Hindlimb muscle (tissue), 1 donor: Measurements from ENCODE around the gene VCPKMT. TPM values are rescaled to one million over a fixed set of nuclear protein-coding genes. Genes with fewer than 3 reads are reported as not detected.

ENCODE experiments used
- DNase-seq: peaks from one replicate; pipeline ENCODE4 v3.0.0-alpha.2; 2013
- polyA plus RNA-seq: library from polyadenylated mRNA; unstranded; fragments of 120-200 nt; gene quantifications from one replicate; pipeline ENCODE4 v1.2.1, GENCODE V29; 2013; ENCODE audit not compliant: insufficient read length

Gene VCPKMT
- polyA plus RNA-seq = 9.9 TPM

DNA sequence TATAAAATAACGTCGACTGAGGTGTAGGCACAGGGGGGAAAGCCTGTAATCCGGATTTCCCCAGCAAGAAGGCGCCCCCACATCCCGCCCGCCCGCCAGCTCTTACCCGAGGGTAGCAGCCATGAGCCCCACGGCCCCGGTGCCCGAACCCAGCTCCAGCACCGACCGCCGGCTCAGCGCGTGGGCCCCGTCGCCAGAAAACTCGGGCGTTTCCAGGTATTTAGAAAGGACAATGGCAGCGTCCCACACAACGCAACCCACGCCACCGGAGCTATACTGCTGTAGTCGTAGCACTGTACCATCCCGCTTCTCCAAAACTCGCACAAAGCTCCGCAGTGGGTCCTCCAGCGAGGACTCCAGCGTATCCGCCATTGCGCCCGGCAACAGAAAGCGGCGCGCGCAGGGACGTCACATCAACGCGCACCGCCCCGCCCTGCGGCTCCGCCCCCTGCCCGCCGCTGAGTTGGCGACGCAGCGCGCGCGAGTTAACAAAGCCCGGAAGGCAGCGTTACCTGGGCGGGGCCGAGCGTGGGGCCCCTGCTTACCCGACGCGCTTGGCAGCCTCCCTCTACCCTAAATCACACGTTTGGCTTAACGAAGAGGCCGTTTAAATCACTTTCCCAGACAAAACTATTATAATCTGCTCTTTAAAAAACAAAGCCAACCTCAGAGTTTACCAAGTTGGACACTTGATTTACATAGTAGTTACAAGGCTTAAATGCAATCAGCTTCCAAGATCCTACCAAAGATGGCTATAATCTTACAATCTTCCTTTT is at the start of gene VCPKMT:
Gene VCPKMT (minus strand): TSS at position 392 of the 776 bp plus-strand sequence. CDS start 20 bp downstream, at position 372.
- DNase-seq = peak; percentile 96

GRCh38 chr14:50156111-50156510 is 39.7 kb upstream of the VCPKMT start:
- DNase-seq = no peak

- no peak for DNase-seq
Measured at GRCh38 chr14:50148799-50149198, 32.4 kb upstream of the VCPKMT start.

- DNase-seq = no peak
Measured at GRCh38 chr14:50139192-50139591, 22.8 kb upstream of the VCPKMT start.

DNA sequence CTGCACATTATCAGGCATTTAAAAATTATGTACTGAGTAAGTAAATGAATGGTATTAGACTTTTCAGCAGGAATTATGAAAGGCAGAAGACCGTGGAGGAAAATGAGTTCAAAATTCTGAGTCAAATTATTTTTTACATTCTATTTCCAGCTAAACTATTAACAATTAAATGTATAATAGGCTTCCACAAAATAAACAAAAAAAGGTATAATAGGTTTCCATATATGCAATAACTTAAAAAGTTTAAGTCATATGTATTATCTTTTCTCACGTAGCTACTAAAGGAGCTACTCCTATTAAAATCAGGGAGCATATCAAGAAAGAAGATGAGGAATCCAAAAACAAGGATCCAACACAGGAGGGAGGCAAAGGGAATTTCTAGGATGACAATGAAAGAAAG is 11.4 kb upstream of the VCPKMT start:
- no peak for DNase-seq

GRCh38 chr14:50123062-50123461 is 6.7 kb upstream of the VCPKMT start:
- DNase-seq = no peak

- no peak for DNase-seq
Measured at GRCh38 chr14:50122291-50122690, 5.9 kb upstream of the VCPKMT start.

DNA sequence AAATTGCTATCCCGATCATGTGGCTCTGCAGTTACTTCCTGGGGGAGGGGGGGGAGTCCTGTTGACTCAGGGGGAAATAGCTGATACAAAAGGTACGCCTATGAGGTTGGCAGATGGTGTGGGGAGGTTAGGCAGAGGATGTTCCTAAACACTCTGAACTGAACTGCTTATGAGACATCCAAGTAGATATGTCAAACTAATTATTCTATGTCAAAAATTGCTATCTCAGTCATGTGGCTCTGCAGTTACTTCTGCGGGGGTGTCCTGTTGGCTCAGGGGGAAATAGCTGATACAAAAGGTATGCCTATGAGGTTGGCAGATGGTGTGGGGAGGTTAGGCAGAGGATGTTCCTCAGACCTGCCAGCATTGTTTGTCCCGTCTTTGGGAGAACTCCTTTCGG is 5.1 kb upstream of the VCPKMT start:
- no peak for DNase-seq

DNA sequence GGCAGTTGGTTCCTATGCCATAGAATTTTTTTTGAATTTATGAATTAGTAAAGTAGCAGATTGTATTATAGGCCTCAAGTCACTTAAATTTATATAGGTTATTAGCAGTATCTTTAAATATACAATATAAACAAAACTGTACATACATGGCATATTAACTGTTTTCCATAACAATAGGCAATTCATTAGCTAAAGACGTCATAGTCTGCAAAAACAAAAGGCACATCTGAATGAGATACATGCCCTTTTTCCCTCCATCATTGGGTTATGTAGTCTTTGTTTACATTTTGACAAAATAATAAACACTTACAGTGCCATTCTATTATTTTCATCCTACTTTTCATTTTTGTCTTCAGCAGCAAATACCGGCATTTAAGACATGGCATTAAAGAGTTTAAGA is 1.1 kb upstream of the VCPKMT start:
- DNase-seq = no peak

DNA sequence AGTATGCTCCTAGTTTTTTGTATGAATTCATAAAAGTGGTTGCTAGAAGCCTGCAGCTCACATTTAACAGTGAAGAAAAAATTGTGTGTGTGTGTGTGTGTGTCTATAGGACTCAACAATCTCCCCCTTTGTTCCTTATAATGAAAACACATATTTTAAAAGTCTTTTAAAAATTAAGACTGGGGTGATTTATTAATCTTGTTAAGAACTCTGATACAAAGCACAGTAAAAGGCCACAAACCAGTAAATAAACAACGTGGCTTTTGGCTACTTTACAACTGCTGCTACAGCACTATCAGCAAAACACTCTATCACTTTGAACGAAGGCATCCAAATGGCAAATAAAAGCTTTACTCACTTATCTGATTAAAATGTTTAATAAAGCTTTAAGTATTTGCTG is 594 bp upstream of the VCPKMT start:
- DNase-seq = no peak

DNA sequence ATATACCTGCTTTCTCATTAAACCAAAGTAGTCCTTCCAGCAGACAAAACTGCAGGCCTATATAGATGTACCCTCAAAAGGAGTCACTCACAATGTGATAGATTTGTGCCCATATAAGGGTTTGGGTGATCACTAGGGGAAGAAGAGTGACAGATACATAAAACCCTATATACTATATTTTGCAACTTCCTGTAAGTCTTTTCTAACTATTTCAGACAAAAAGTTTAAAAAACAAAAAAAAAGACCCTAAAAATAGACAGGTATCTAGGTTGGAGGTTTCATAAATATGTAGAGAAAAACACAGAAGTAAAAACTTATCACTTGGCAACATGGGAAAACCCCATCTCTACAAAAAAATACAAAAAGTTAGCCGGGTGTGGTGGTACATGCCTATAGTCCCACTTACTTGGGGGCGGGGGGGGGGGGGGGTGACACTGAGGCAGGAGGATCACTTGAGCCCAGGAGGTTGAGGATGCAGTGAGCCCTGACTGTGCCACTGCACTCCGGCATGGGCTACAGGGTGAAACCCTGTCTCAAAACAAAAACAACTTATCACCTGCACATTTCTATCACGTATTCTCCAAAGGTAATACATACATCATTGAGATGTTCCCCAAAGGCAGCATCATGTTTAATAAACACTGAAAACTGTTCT is 2.9 kb downstream of the VCPKMT start:
- no peak for DNase-seq

DNA sequence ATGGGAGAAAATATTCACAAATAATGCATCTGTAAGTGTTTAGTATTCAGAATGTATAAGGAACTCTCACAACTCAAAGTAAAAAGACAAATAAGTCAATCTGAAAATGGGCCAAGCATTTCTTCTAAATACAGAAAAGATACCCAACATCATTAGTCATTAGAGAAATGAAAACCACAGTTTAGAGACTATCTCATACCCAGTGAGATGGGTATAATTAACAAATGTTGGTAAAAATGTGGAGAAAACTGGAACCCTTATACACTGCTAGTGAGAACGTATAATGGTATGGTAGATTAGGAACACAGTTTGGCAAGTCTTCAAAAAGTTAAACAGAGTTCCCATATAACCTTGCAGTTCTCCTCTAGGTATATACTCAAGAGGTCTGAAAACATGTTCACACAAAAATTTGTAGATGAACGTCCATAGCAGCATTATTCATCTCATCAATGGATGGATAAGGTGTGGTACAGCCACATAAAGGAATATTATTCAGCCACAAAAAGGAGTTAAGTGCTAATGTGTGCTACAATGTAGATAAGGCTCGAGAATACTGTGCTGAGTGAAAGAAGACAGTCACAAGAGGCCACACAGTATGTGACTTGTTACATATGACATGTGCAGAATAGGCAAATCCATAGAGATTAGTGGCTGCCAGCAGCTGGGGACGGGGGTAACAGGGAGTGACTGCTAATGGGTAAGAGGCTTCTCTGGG is 5.9 kb downstream of the VCPKMT start:
- DNase-seq = no peak

GRCh38 chr14:50109342-50109741 is 7.0 kb downstream of the VCPKMT start:
- DNase-seq = no peak

- no peak for DNase-seq
Measured at GRCh38 chr14:50107850-50108249, 8.5 kb downstream of the VCPKMT start.

DNA sequence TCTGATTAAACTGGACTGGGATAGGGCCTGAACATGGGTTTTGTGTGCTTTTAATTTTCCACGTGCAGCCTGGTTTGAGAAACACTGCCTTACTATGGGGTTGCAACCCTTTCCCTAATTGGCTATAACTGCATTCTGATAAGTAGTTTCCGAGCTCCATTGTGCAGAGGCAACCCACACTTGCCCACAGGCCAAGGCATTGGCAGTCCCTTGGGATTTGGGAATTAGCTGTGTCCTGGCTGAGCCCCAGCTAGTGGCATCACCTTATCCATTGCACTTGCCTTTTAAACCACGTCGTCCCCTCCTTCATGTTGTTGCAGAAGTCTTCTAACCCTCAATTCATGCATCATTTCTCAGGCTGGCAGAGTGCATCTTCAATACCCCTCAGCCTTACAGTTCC is 10.2 kb downstream of the VCPKMT start:
- no peak for DNase-seq

GRCh38 chr14:50103558-50103957 is 12.8 kb downstream of the VCPKMT start:
- DNase-seq = no peak

GRCh38 chr14:50101417-50101816 is 15.0 kb downstream of the VCPKMT start:
- DNase-seq = no peak

- DNase-seq = no peak
Measured at GRCh38 chr14:50100805-50101204, 15.6 kb downstream of the VCPKMT start.

GRCh38 chr14:50099335-50099734 is 17.0 kb downstream of the VCPKMT start:
- DNase-seq = no peak

GRCh38 chr14:50095895-50096294 is 20.5 kb downstream of the VCPKMT start:
- no peak for DNase-seq

DNA sequence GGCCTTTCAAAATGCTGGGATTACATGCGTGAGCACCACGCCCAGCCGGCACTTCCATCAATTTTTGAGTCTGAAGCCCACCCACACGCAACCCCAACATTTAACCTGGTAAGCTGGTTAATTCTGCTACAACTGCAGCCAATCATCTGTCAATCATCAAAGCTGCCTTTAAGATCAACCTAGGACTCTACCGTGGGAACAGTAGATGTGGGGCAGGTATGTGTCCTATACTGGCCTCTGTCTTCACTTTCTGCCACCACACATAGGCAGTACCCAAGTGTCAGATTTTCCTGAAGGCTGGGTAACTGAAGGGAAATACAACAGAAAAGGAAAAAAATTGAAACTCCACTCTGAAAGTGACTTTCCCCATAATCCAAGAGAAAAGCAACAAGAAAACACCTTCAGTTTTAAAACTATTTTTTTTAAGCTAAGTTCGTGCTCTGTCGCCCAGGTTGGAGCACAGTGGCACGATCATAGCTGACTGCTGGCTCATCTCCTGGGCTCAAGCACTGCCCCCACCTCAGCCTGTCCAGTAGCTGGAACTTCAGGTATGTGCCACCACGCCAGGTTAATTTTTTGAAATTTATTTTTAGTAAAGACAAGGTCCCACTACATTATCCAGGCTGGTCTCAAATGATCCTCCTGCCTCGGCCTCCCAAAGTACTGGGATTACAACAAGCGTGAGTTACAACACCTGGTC is 22.2 kb downstream of the VCPKMT start:
- DNase-seq = no peak

DNA sequence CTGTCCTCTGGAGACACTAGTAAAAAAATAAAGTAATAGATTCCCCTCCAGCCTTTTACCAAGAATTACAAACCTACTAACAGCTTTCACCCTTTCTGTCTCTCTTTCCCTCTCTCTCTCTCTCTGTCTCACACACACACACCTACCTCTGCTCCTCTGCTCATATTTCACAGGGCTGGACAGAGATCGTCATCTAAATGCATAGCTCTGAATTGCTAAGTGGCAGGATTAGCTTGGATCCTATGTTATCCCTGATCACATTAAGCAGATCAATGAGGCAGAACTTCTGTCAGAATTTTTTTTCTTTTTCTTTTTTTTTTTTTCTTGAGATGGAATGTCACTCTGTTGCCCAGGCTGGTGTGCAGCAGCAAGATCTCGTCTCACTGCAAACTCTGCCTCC is 22.9 kb downstream of the VCPKMT start:
- no peak for DNase-seq

DNA sequence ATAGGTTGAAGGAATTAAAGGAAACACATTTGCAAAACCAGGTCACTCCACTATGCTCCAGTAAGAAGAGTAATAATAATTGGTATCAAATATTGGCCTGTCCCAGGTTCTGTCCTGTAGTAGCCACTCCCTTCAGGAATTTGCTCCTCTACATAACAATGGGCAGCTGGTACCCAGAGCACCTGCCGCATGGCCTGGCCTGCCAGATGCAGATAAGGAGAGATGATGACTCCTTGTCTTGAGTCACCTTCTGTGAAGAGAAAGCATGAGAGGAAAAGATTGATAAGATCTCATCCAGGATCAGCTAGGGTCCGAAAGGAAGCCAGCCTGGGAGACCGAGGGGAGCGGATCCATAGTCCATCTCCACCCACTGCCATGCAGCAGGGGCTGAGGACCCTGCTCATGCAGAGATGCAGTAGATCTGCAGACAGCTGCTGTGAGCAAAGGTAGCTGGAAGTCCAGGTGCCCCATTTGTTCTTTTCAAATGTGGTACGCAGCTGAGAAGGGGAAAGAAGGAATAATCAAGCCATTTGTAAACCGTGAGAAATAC is 24.3 kb downstream of the VCPKMT start:
- DNase-seq = no peak
